Measurements from ENCODE around the gene MTUS2.

The MTUS2 gene

GRCh38 chr13:29429286-29429900 is 609.3 kb downstream of the MTUS2 start:
- TF ChIP-seq GATA1 (IDR thresholded peaks at IDR 0.05; ENCODE audit: low read depth, low read length) (no peak), POLR2A (IDR thresholded peaks at IDR 0.05; ENCODE audit: low read length) (no peak)
- no peak for DNase-seq

- no peak for TF ChIP-seq POLR2A (IDR thresholded peaks at IDR 0.05; ENCODE audit: low read length)
- no peak for TF ChIP-seq GATA1 (IDR thresholded peaks at IDR 0.05; ENCODE audit: low read depth, low read length)
- no peak for DNase-seq
Observed at GRCh38 chr13:29434217-29434945, 614.2 kb downstream of the MTUS2 start.

GRCh38 chr13:29435125-29435911 is 615.2 kb downstream of the MTUS2 start:
- no peak for DNase-seq
- TF ChIP-seq POLR2A (IDR thresholded peaks at IDR 0.05; ENCODE audit: low read length), result no peak

GRCh38 chr13:29436291-29436690 is 616.2 kb downstream of the MTUS2 start:
- DNase-seq, result no peak
- TF ChIP-seq GATA1 (IDR thresholded peaks at IDR 0.05; ENCODE audit: low read depth, low read length) (no peak), POLR2A (IDR thresholded peaks at IDR 0.05; ENCODE audit: low read length) (no peak)

GRCh38 chr13:29436721-29437280 is 616.7 kb downstream of the MTUS2 start:
- TF ChIP-seq POLR2A (IDR thresholded peaks at IDR 0.05; ENCODE audit: low read length), result no peak
- TF ChIP-seq GATA1 (IDR thresholded peaks at IDR 0.05; ENCODE audit: low read depth, low read length), result no peak
- no peak for DNase-seq

- no peak for DNase-seq
- TF ChIP-seq GATA1 (IDR thresholded peaks at IDR 0.05; ENCODE audit: low read depth, low read length), result no peak
- no peak for TF ChIP-seq POLR2A (IDR thresholded peaks at IDR 0.05; ENCODE audit: low read length)
Observed at GRCh38 chr13:29438769-29439168, 618.6 kb downstream of the MTUS2 start.

GRCh38 chr13:29439601-29440388 is 619.7 kb downstream of the MTUS2 start:
- TF ChIP-seq POLR2A (IDR thresholded peaks at IDR 0.05; ENCODE audit: low read length), result no peak
- TF ChIP-seq GATA1 (IDR thresholded peaks at IDR 0.05; ENCODE audit: low read depth, low read length), result no peak
- no peak for DNase-seq

- no peak for TF ChIP-seq POLR2A (IDR thresholded peaks at IDR 0.05; ENCODE audit: low read length)
- no peak for TF ChIP-seq GATA1 (IDR thresholded peaks at IDR 0.05; ENCODE audit: low read depth, low read length)
- no peak for DNase-seq
Observed at GRCh38 chr13:29441306-29441705, 621.2 kb downstream of the MTUS2 start.

- no peak for DNase-seq
- TF ChIP-seq POLR2A (IDR thresholded peaks at IDR 0.05; ENCODE audit: low read length), result no peak
- TF ChIP-seq GATA1 (IDR thresholded peaks at IDR 0.05; ENCODE audit: low read depth, low read length), result no peak
Observed at GRCh38 chr13:29446016-29446415, 625.9 kb downstream of the MTUS2 start.

- TF ChIP-seq POLR2A (IDR thresholded peaks at IDR 0.05; ENCODE audit: low read length) (no peak), GATA1 (IDR thresholded peaks at IDR 0.05; ENCODE audit: low read depth, low read length) (no peak)
- DNase-seq, result no peak
Observed at GRCh38 chr13:29448174-29448573, 628.0 kb downstream of the MTUS2 start.

- TF ChIP-seq POLR2A (IDR thresholded peaks at IDR 0.05; ENCODE audit: low read length) (no peak), GATA1 (IDR thresholded peaks at IDR 0.05; ENCODE audit: low read depth, low read length) (no peak)
- no peak for DNase-seq
Observed at GRCh38 chr13:29449726-29450125, 629.6 kb downstream of the MTUS2 start.

- no peak for DNase-seq
- TF ChIP-seq POLR2A (IDR thresholded peaks at IDR 0.05; ENCODE audit: low read length) (no peak), GATA1 (IDR thresholded peaks at IDR 0.05; ENCODE audit: low read depth, low read length) (no peak)
Observed at GRCh38 chr13:29451976-29452375, 631.8 kb downstream of the MTUS2 start.

- DNase-seq, result peak in 1 of 2 experiments; percentile 38
- TF ChIP-seq GATA1 (IDR thresholded peaks at IDR 0.05; ENCODE audit: low read depth, low read length) (no peak), POLR2A (IDR thresholded peaks at IDR 0.05; ENCODE audit: low read length) (no peak)
Observed at GRCh38 chr13:29452773-29453616, 632.9 kb downstream of the MTUS2 start.

All from erythroblast (primary cell).